K562 (cell line): ENCODE measurements around the gene MICU1.

Experiments
- GATAD2A ChIP-seq: fragments of 450-650 bp; IDR thresholded peaks from 2 replicates; pipeline ENCODE4 v1.6.1; 2017
- POLR2A ChIP-seq: fragments of 450-650 bp; conservative IDR thresholded peaks from 2 replicates; pipeline ENCODE4 v1.6.1; 2016
- ZNF224 ChIP-seq: sonication (generic); formaldehyde crosslinking; IDR thresholded peaks from 2 replicates; pipeline ENCODE4 v1.8.0; 2022; ENCODE audit warnings: mild to moderate bottlenecking, missing genetic modification reagents
- TF ChIP-seq, protein P1 (sequence below): fragments of 250-450 bp; sonication (Bioruptor Pico); IDR thresholded peaks from 2 replicates; pipeline ENCODE4 v1.5.0; 2020; ENCODE audit warnings: mild to moderate bottlenecking, borderline replicate concordance

DNA sequence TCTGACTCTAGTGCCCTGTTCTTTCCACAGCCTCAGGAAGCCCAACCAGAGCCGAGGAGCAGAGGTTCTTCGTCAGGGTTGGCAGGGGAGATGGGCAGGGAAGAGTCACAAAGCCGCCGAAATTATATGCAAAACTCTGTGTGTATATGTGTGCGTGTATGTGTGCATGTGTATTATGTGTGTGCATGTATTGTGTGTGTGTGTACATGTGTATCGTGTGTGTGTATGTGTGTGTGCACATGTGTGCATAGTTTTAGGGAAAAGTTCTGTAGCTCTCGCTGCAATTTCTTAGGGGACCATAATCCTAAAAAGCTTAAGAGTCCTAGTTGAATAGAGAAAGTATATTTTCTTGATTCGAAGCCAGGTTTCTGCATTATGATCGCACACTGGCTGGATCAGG lies 288.2 kb downstream of the MICU1 start:
- TF ChIP-seq POLR2A (no peak), ZNF224 (CRISPR knock-in tag) (no peak), GATAD2A (no peak)
- TF ChIP-seq, protein P1, sequence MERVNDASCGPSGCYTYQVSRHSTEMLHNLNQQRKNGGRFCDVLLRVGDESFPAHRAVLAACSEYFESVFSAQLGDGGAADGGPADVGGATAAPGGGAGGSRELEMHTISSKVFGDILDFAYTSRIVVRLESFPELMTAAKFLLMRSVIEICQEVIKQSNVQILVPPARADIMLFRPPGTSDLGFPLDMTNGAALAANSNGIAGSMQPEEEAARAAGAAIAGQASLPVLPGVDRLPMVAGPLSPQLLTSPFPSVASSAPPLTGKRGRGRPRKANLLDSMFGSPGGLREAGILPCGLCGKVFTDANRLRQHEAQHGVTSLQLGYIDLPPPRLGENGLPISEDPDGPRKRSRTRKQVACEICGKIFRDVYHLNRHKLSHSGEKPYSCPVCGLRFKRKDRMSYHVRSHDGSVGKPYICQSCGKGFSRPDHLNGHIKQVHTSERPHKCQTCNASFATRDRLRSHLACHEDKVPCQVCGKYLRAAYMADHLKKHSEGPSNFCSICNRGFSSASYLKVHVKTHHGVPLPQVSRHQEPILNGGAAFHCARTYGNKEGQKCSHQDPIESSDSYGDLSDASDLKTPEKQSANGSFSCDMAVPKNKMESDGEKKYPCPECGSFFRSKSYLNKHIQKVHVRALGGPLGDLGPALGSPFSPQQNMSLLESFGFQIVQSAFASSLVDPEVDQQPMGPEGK (CRISPR knock-in tag): no peak
